ENCODE results near the gene ILKAP.

DNA sequence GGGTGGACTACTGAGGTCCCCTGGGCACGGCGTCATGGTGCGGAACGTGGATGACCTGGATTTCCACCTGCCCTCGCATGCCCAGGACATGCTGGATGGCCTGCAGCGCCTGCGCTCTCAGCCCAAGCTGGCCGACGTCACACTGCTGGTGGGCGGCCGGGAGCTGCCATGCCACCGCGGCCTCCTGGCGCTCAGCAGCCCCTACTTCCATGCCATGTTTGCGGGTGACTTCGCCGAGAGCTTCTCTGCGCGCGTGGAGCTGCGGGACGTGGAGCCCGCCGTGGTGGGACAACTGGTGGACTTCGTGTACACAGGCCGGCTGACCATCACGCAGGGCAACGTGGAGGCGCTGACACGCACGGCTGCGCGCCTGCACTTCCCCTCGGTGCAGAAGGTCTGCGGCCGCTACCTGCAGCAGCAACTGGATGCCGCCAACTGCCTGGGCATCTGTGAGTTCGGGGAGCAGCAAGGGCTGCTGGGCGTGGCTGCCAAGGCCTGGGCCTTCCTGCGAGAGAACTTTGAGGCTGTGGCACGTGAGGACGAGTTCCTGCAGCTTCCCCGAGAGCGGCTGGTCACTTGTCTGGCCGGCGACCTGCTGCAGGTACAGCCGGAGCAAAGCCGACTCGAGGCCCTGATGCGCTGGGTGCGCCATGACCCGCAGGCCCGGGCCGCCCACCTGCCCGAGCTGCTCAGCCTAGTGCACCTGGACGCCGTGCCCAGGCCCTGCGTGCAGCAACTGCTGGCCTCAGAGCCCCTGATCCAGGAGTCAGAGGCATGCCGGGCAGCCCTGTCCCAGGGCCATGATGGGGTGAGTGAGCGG, 62.6 kb downstream of the ILKAP start:
- TF ChIP-seq RAD21 (conservative IDR thresholded peaks at IDR 0.05), result no peak
- no peak for TF ChIP-seq POLR2AphosphoS5 (IDR thresholded peaks at IDR 0.05)
